NCI-H345 treated with DMSO at 0.1 percent for 48 hours (cell line): ENCODE results near the gene CACNA2D3.
"Not testable (repeated sequence)": the region's sequence is repeated elsewhere in the genome, so short reads cannot be mapped to it uniquely, and the experiment has no call there.

Experiments used
- DNase-seq: peaks from one replicate; lab custom pipeline; 2025; ENCODE audit not compliant: unreplicated experiment; lab: John Stamatoyannopoulos, UW

The CACNA2D3 gene

GRCh38 chr3:55091381-55092225 lies 969.3 kb downstream of the CACNA2D3 start:
- no peak for DNase-seq

- DNase-seq, result no peak
Observed at GRCh38 chr3:55094676-55095075, 972.3 kb downstream of the CACNA2D3 start.

DNA sequence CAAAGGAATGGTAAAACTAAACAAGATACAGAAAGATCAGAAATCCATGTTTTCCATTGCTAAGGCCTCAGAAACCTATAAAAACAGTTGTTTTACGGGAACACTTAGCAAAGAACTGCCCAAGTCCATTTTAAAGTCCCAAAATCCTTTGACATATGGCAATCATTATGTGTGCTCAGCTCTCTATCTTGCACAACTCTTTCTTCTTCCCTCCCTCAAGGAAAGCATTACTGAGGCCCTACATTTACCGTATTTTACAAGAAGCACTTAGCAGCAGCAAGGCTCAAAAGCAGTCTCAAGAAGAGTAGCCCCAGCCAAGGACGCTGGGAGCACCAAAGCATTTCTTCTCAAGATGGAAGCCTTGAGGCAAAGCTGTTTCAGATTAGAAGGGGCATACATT lies 975.1 kb downstream of the CACNA2D3 start:
- no peak for DNase-seq

- DNase-seq, result no peak
Observed at GRCh38 chr3:55105647-55106046, 983.3 kb downstream of the CACNA2D3 start.

GRCh38 chr3:55107187-55107586 lies 984.8 kb downstream of the CACNA2D3 start:
- no peak for DNase-seq

DNA sequence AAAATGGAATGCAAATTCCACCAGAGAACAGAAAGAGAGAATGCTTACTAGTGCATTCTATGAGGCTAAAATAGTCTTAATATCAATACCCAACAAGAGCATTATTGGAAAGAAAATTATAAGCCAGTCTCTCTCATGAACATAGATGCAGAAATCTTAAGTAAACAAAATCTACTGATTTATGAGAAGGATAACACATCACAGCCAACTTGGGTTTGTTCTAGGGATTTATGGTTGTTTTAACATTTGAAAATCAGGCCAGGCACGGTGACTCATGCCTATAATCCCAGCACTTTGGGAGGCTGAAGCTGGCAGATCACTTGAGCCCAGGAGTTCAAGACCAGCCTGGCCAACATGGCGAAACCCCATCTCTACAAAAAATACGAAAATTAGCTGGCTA lies 989.6 kb downstream of the CACNA2D3 start:
- DNase-seq, result not testable (repeated sequence)

DNA sequence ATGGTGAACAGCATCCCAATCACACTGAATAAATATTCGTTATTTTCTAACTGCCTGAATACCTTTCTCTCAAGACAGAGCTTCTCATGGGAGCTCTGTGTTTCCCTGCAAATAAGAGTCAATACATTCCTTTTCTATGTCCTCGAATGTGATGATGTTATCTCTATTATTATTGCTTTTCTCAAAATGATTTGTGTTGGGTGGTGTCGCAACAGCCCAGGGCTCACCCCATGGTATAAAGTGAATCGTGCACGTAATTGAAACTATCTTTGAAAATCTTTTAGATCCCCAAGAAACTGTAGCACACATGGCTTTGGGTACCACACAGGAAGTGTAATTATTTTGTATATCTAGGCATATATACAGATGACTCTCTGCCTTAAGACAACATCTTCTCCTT lies 996.1 kb downstream of the CACNA2D3 start:
- DNase-seq, result no peak

DNA sequence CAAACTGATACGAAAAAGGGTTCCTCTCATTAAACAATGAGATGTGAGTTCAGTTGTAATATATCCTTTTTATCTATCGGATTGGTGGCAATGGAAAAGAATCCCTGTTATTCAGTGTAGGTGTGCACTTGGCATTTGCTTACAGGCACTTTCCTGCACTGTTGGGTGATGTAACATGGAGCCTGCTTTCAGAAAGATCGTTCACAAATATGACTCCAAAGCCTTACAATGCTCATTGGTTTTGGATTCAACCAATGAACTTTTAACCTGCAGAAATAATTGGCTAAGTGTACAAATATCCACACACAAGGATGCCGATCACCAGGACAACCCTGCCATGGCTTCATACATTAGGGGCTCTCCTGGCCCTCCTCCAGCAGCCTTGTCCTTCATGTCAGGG lies 996.9 kb downstream of the CACNA2D3 start:
- no peak for DNase-seq

DNA sequence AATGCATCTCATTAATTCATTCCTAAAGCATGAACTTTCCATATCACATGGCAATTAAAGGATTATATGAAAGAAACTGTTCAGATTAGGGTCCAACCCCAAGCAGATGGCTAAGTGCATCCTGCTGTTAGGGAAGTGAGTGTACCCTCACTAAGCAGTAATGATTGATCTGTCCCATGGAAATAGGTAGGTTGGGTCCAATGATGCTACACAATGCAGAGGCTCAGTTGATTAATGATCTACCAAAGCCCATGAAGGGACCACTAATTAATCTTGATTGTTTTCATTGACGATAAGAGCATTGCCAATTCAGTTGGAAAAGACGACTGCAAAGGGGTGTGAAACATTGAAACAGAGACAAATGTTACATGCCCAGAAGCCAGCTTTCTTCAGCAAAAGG lies 1000.0 kb downstream of the CACNA2D3 start:
- no peak for DNase-seq
